HEK293 (cell line): ENCODE results near the gene VWF.
A peak's percentile ranks its signal among the peaks of the same experiment; 100 is the strongest.
"Not testable (repeated sequence)": the region's sequence is repeated elsewhere in the genome, so short reads cannot be mapped to it uniquely, and the experiment has no call there.

Source experiments
- CTCF ChIA-PET: fragments of 350-600 bp; formaldehyde crosslinking; extraction: SDS; loops from one replicate; lab custom pipeline; 2021; ENCODE audit warnings: antibody characterized with exemption; lab: Yijun Ruan, JAX
- POLR2A ChIA-PET: fragments of 300-600 bp; formaldehyde crosslinking; extraction: SDS; loops from one replicate; lab custom pipeline; 2020; ENCODE audit warnings: antibody characterized with exemption, inconsistent platforms; lab: Yijun Ruan, JAX
- H3K27ac ChIP-seq: fragments of 200-500 bp; sonication (Bioruptor generic); 2 replicates; pipeline ENCODE4 v1.5.1; 2014; ENCODE audit warnings: low read depth, low read length, control low read depth, inconsistent platforms; ENCODE audit errors: extremely low read depth
- H3K36me3 ChIP-seq, 2 experiments: fragments of 200-500 bp in 1 of 2; sonication (Bioruptor generic) in 1 of 2; 1 replicate in 1 of 2; 2 replicates in 1 of 2; pipeline ENCODE4 v1.5.1; 2014 to 2017; ENCODE audit warnings: inconsistent platforms in 2 of 2, low read length in 2 of 2; ENCODE audit not compliant: control insufficient read depth in 2 of 2, insufficient read depth in 1 of 2
- H3K4me1 ChIP-seq: fragments of 200-500 bp; sonication (Bioruptor generic); 2 replicates; pipeline ENCODE4 v1.5.1; 2014; ENCODE audit warnings: mild to moderate bottlenecking, low read length, inconsistent platforms; ENCODE audit not compliant: control insufficient read depth, insufficient read depth
- H3K4me3 ChIP-seq: 2 replicates; pipeline ENCODE4 v1.5.1; 2011; ENCODE audit warnings: low read depth, mild to moderate bottlenecking, control low read depth, low read length, moderate library complexity
- H3K9me3 ChIP-seq: fragments of 200-500 bp; sonication (Bioruptor generic); 2 replicates; pipeline ENCODE4 v1.5.1; 2014; ENCODE audit warnings: low read depth, low read length, inconsistent platforms; ENCODE audit not compliant: control insufficient read depth, insufficient read depth
- EGR2 ChIP-seq: fragments of 450-650 bp; formaldehyde crosslinking; IDR thresholded peaks from 2 replicates; pipeline ENCODE4 v1.5.1; 2016; ENCODE audit warnings: low read depth, missing biosample characterization, missing genetic modification characterization
- KLF1 ChIP-seq: fragments of 450-650 bp; formaldehyde crosslinking; IDR thresholded peaks from 2 replicates; pipeline ENCODE4 v1.5.1; 2016; ENCODE audit warnings: missing biosample characterization, missing genetic modification characterization
- SCRT2 ChIP-seq: fragments of 450-650 bp; formaldehyde crosslinking; IDR thresholded peaks from 2 replicates; pipeline ENCODE4 v1.5.1; 2016; ENCODE audit warnings: missing biosample characterization, missing genetic modification characterization
- SP3 ChIP-seq: fragments of 450-650 bp; formaldehyde crosslinking; IDR thresholded peaks from 2 replicates; pipeline ENCODE4 v1.5.1; 2016; ENCODE audit warnings: missing biosample characterization, missing genetic modification characterization
- TRIM28 ChIP-seq: IDR thresholded peaks from 2 replicates; pipeline ENCODE4 v1.6.1; 2011; ENCODE audit warnings: low read length, control low read depth, borderline replicate concordance
- ZEB2 ChIP-seq: fragments of 450-650 bp; formaldehyde crosslinking; IDR thresholded peaks from 2 replicates; pipeline ENCODE4 v1.5.1; 2016; ENCODE audit warnings: missing biosample characterization, missing genetic modification characterization
- ZFHX2 ChIP-seq: fragments of 450-650 bp; formaldehyde crosslinking; conservative IDR thresholded peaks from 2 replicates; pipeline ENCODE4 v1.5.1; 2016; ENCODE audit warnings: missing biosample characterization, missing genetic modification characterization
- ZNF133 ChIP-seq: fragments of 450-650 bp; formaldehyde crosslinking; IDR thresholded peaks from 2 replicates; pipeline ENCODE4 v1.5.1; 2016; ENCODE audit warnings: missing biosample characterization, missing genetic modification characterization
- ZNF248 ChIP-seq: fragments of 450-650 bp; formaldehyde crosslinking; IDR thresholded peaks from 2 replicates; pipeline ENCODE4 v1.5.1; 2017; ENCODE audit warnings: missing biosample characterization, missing genetic modification characterization
- ZNF404 ChIP-seq: fragments of 450-650 bp; formaldehyde crosslinking; IDR thresholded peaks from 2 replicates; pipeline ENCODE4 v1.5.1; 2017; ENCODE audit warnings: missing biosample characterization, missing genetic modification characterization
- TF ChIP-seq, protein P1 (sequence below): fragments of 450-650 bp; formaldehyde crosslinking; conservative IDR thresholded peaks from 2 replicates; pipeline ENCODE4 v1.5.1; 2016; ENCODE audit warnings: low read depth, missing biosample characterization, missing genetic modification characterization

The VWF gene

DNA sequence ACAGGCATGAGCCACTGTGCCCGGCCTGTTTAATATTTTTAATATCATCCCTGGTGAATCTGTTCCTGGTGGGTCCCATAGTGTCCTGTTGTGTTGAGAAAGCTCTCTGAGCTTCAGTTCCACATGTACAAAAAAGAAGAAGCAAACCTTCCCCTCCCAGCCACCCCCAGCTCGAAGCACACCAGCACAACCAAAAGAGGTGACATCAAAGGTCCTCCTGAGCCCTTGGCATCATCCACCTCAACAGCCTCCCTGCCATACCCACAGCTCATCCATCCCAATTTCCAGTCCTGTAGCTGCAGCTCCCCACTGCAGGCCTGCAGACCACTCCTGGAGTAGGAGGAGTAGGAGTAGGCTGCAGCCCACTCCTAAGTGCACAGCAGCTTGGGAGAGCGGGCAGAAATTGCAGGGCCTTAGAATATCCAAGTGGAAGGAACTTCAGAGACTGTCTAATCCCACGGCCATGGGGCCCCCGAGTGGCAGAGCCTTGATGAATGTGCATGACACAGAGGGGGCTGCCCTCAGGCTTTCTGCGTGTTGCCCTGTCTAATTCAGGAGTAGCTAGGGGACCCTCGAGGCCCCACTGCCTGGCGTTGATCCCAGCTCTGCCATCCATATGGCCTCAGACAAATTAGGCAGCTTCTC, 39.1 kb upstream of the VWF start:
- no peaks in the 10 kb centered on the region for H3K9me3 ChIP-seq
- H3K4me1 ChIP-seq: no peaks in the 10 kb centered on the region
- POLR2A ChIA-PET: no interaction called here
- TF ChIP-seq TRIM28: no peak
- TF ChIP-seq KLF1 (tag by site-specific recombination): no peak
- peak; percentile 88 for TF ChIP-seq ZFHX2 (tag by site-specific recombination)
- peak; percentile 78 for TF ChIP-seq EGR2 (tag by site-specific recombination)
- TF ChIP-seq ZNF404: no peak
- H3K4me3 ChIP-seq: no peak overlapping the region
- CTCF ChIA-PET: interaction anchor here (0.8 kb wide), 1 partner anchor 11 kb away, joined by 7 read pairs; no protein-coding TSS in a partner anchor
- no peaks in the 10 kb centered on the region for H3K36me3 ChIP-seq
- no peak overlapping the region for H3K27ac ChIP-seq

DNA sequence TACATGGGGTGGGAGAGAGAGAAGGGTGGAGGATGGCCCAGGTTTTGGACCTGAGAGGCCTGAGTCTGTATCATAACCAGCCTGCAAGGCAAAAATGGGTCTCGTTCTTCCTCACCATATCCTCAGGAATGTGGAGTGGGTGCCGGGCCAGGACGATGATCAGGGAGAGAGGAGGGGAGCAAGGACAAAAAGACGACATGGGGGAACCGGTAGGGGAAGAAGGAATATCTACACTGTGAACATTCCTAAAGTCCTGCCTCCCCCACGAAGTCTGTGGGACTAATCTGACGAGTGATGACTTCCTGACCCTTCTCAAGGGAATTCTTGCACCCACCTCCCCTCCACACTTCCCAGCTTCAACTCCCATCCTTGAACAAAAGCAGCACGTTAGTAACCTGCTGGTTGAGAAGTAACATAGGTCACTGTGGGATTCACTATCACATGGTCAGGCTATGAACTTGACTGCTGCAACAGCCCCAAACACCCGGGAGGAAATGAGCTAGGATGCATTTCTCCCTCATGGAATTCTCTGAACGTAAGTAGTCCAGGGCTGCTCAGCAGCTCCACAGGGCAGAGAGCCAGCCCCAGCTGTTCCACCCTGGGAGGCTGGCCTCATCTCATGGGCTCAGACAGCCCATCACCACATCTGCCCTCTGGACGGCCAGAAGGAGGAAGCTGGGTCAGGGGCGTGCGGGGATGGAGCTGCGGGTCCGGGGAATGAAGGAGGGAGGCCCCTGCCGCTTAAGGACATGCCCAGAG, 36.8 kb upstream of the VWF start:
- ChIA-PET POLR2A (no interaction called here), CTCF (interaction anchor here (1.8 kb wide), 1 partner anchor 123 kb away, joined by 7 read pairs; no protein-coding TSS in a partner anchor)
- Histone ChIP-seq H3K4me1 (no peaks in the 10 kb centered on the region), H3K9me3 (no peaks in the 10 kb centered on the region), H3K4me3 (no peak overlapping the region), H3K36me3 (no peaks in the 10 kb centered on the region), H3K27ac (no peak overlapping the region)
- TF ChIP-seq SP3 (tag by site-specific recombination) (no peak), ZNF248 (tag by site-specific recombination) (no peak), ZNF133 (tag by site-specific recombination) (no peak), ZEB2 (no peak)
- TF ChIP-seq, protein P1, sequence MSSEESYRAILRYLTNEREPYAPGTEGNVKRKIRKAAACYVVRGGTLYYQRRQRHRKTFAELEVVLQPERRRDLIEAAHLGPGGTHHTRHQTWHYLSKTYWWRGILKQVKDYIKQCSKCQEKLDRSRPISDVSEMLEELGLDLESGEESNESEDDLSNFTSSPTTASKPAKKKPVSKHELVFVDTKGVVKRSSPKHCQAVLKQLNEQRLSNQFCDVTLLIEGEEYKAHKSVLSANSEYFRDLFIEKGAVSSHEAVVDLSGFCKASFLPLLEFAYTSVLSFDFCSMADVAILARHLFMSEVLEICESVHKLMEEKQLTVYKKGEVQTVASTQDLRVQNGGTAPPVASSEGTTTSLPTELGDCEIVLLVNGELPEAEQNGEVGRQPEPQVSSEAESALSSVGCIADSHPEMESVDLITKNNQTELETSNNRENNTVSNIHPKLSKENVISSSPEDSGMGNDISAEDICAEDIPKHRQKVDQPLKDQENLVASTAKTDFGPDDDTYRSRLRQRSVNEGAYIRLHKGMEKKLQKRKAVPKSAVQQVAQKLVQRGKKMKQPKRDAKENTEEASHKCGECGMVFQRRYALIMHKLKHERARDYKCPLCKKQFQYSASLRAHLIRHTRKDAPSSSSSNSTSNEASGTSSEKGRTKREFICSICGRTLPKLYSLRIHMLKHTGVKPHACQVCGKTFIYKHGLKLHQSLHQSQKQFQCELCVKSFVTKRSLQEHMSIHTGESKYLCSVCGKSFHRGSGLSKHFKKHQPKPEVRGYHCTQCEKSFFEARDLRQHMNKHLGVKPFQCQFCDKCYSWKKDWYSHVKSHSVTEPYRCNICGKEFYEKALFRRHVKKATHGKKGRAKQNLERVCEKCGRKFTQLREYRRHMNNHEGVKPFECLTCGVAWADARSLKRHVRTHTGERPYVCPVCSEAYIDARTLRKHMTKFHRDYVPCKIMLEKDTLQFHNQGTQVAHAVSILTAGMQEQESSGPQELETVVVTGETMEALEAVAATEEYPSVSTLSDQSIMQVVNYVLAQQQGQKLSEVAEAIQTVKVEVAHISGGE (tag by site-specific recombination): no peak

DNA sequence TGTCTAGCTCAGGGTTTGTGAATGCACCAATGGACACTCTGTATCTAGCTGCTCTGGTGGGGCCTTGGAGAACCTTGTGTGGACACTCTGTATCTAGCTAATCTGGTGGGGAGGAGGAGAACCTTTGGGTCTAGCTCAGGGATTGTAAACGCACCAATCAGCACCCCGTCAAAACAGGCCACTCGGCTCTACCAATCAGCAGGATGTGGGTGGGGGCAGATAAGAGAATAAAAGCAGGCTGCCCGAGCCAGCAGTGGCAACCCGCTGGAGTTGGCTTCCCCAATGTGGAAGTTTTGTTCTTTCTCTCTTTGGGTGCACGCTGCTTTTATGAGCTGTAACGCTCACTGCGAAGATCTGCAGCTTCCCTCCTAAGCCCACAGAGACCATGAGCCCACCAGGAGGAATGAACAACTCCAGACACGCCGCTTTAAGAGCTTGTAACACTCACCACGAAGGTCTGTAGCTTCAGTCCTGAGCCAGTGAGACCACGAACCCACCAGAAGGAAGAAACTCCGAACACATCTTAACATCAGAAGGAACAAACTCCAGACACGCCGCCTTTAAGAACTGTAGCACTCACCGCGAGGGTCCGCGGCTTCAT, 35.7 kb upstream of the VWF start:
- H3K27ac ChIP-seq, H3K4me3 ChIP-seq, H3K4me1 ChIP-seq, CTCF ChIA-PET, H3K36me3 ChIP-seq, H3K9me3 ChIP-seq, POLR2A ChIA-PET: not testable (repeated sequence)

DNA sequence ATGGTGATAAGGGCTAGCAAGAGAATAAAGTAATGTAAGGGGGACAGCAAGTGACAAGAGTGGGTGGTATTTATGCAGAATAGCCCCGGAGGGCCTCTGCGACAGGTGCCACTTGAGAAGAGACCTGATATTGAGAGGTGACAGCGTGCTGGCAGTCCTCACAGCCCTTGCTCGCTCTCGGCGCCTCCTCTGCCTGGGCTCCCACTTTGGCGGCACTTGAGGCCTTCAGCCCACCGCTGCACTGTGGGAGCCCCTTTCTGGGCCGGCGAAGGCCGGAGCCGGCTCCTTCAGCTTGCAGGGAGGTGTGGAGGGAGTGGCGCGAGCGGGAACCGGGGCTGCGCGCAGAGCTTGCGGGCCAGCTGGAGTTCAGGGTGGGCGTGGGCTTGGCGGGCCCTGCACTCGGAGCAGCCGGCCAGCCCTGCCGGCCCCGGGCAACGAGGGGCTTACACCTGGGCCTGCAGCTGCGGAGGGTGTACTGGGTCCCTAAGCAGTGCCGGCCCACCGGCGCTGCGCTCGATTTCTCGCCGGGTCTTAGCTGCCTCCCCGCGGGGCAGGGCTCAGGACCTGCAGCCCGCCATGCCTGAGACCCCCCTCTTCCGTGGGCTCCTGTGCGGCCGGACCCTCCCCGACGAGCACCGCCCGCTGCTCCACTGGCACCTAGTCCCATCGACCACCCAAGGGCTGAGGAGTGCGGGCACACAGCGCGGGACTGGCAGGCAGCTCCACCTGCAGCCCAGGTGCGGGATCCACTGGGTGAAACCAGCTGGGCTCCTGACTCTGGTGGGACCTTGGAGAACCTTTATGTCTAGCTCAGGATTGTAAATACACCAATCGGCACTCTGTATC, 34.9 kb upstream of the VWF start:
- CTCF ChIA-PET: interaction anchor here (0.6 kb wide), 2 partner anchors 17 to 179 kb away, joined by 3 read pairs; no protein-coding TSS in a partner anchor
- H3K4me3 ChIP-seq, H3K4me1 ChIP-seq, POLR2A ChIA-PET, H3K9me3 ChIP-seq, H3K27ac ChIP-seq, H3K36me3 ChIP-seq: not testable (repeated sequence)
- peak; percentile 69 for TF ChIP-seq SCRT2 (tag by site-specific recombination)
